ENCODE results near the gene WFDC5.

Gene WFDC5

GRCh38 chr20:45096781-45097180, 18.2 kb downstream of the WFDC5 start:
- no peaks in the 10 kb centered on the region for H3K36me3 ChIP-seq
- H3K4me1 ChIP-seq = no peaks in the 10 kb centered on the region
- no peak overlapping the region for H3K4me3 ChIP-seq (ENCODE audit: low read depth, low read length)
- H3K9me3 ChIP-seq = no peaks in the 10 kb centered on the region
- no peak for TF ChIP-seq CTCF (IDR thresholded peaks at IDR 0.05; ENCODE audit: low read depth, low read length)
- DNase-seq = no peak
- H3K27me3 ChIP-seq = no peaks in the 10 kb centered on the region

GRCh38 chr20:45095805-45096238, 19.2 kb downstream of the WFDC5 start:
- no peaks in the 10 kb centered on the region for H3K4me1 ChIP-seq
- peak; percentile 62 for DNase-seq
- H3K4me3 ChIP-seq (ENCODE audit: low read depth, low read length) = no peak overlapping the region
- H3K27me3 ChIP-seq = no peaks in the 10 kb centered on the region
- H3K36me3 ChIP-seq = no peaks in the 10 kb centered on the region
- TF ChIP-seq CTCF (IDR thresholded peaks at IDR 0.05; ENCODE audit: low read depth, low read length) = peak; percentile 84
- H3K9me3 ChIP-seq = no peaks in the 10 kb centered on the region

GRCh38 chr20:45094864-45095574, 20.0 kb downstream of the WFDC5 start:
- no peaks in the 10 kb centered on the region for H3K9me3 ChIP-seq
- no peaks in the 10 kb centered on the region for H3K36me3 ChIP-seq
- no peak for DNase-seq
- H3K4me1 ChIP-seq = no peaks in the 10 kb centered on the region
- no peak overlapping the region for H3K4me3 ChIP-seq (ENCODE audit: low read depth, low read length)
- no peak for TF ChIP-seq CTCF (IDR thresholded peaks at IDR 0.05; ENCODE audit: low read depth, low read length)
- no peaks in the 10 kb centered on the region for H3K27me3 ChIP-seq

GRCh38 chr20:45094201-45094600, 20.8 kb downstream of the WFDC5 start:
- Histone ChIP-seq H3K27me3 (no peaks in the 10 kb centered on the region), H3K36me3 (no peaks in the 10 kb centered on the region), H3K9me3 (no peaks in the 10 kb centered on the region), H3K4me1 (no peaks in the 10 kb centered on the region), H3K4me3 (ENCODE audit: low read depth, low read length) (no peak overlapping the region)
- DNase-seq = no peak
- TF ChIP-seq CTCF (IDR thresholded peaks at IDR 0.05; ENCODE audit: low read depth, low read length) = no peak

- DNase-seq = no peak
- H3K4me1 ChIP-seq = no peaks in the 10 kb centered on the region
- no peaks in the 10 kb centered on the region for H3K9me3 ChIP-seq
- TF ChIP-seq CTCF (IDR thresholded peaks at IDR 0.05; ENCODE audit: low read depth, low read length) = no peak
- no peak overlapping the region for H3K4me3 ChIP-seq (ENCODE audit: low read depth, low read length)
- no peaks in the 10 kb centered on the region for H3K27me3 ChIP-seq
- H3K36me3 ChIP-seq = no peaks in the 10 kb centered on the region
These were observed 22.1 kb downstream of the WFDC5 start for GRCh38 chr20:45092898-45093297.

- Histone ChIP-seq H3K36me3 (no peaks in the 10 kb centered on the region), H3K4me3 (ENCODE audit: low read depth, low read length) (no peak overlapping the region), H3K27me3 (no peaks in the 10 kb centered on the region), H3K9me3 (no peaks in the 10 kb centered on the region), H3K4me1 (no peaks in the 10 kb centered on the region)
- DNase-seq = no peak
- no peak for TF ChIP-seq CTCF (IDR thresholded peaks at IDR 0.05; ENCODE audit: low read depth, low read length)
These were observed 23.6 kb downstream of the WFDC5 start for GRCh38 chr20:45091366-45091765.

Measured in BE2C (cell line).